ENCODE results near the gene SLC33A1.
"Not testable (repeated sequence)": the region's sequence is repeated elsewhere in the genome, so short reads cannot be mapped to it uniquely, and the experiment has no call there.

The SLC33A1 gene

GRCh38 chr3:155861476-155862183 is 7.4 kb upstream of the SLC33A1 start:
- no peak for DNase-seq

GRCh38 chr3:155860424-155860823 is 6.2 kb upstream of the SLC33A1 start:
- not testable (repeated sequence) for DNase-seq

- DNase-seq = no peak
Observed at GRCh38 chr3:155859859-155860258, 5.6 kb upstream of the SLC33A1 start.

DNA sequence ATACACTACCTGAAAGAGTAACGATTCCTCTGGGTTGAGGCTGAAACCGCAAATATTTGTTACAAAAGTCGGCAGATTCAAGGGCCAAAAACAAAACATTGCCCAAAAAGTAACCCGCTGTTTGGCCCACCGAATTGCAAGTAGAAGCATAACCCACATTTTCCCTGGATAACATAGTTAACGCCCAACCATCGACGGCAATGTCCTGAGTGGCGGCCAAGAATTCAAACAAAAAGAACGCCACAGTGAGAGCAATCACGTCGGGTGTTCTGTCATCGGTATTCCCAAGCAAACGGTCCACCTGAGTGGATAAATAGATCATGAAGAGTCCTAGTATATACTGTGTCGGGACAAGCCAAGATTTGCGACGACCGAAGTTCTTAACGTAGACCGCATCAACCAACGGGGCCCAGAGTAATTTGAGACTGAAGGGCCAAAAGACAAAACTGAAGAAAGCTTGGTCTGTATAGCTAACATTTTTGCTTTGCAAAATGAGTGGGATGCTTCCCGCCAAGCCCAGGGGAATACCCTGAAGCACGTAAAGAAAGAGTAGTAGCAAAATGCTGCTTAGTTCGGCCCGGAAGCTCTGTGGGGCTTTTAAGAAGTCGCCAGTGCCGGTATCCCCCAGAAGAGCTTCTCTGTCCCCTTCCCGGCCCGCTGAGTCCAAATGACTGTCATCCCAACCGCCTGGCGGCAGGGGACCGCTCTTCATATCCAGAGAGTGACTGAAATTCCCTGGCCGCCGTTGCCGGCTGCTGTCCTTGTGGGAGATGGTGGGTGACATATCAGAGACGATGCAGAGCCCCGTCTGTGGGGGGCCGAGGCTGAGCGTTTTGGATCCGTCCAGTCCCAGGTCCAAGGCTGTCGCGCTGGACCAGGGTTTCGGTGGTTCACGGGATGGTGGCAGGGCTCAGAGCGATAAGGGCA is 750 bp downstream of the SLC33A1 start:
- DNase-seq = peak; percentile 26

- DNase-seq = no peak
Observed at GRCh38 chr3:155852341-155852740, 1.9 kb downstream of the SLC33A1 start.

- DNase-seq = not testable (repeated sequence)
Observed at GRCh38 chr3:155849404-155849803, 4.8 kb downstream of the SLC33A1 start.

GRCh38 chr3:155847993-155848392 is 6.2 kb downstream of the SLC33A1 start:
- DNase-seq = no peak

- DNase-seq = no peak
Observed at GRCh38 chr3:155846119-155846518, 8.1 kb downstream of the SLC33A1 start.

GRCh38 chr3:155843569-155843968 is 10.7 kb downstream of the SLC33A1 start:
- no peak for DNase-seq

GRCh38 chr3:155835341-155836071 is 18.7 kb downstream of the SLC33A1 start:
- no peak for DNase-seq

DNA sequence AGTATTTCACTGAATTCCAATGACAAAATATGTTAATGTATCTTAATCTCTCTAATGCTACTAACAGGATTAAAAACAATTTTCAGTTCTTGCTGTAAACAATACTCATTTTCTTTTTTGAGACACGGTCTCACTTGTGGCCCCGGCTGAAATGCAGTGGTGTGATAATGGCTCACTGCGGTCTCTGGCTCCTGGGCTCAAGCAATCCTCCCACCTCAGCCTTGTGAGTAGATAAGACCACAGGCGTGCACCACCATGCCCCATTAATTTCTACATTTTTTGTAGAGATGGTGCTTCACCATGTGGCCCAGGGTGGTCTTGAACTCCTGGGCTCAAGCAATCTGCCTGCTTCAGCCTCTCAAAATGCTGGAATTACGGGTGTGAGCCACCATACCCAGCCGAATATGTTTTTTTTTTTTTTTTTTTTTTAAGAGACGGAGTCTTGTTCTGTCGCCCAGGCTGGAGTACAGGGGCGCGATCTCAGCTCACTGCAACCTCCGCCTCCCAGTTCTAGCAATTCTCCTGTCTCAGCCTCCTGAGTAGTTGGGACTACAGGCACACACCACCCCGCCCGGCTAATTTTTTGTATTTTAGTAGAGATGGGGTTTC is 25.6 kb downstream of the SLC33A1 start:
- not testable (repeated sequence) for DNase-seq

DNA sequence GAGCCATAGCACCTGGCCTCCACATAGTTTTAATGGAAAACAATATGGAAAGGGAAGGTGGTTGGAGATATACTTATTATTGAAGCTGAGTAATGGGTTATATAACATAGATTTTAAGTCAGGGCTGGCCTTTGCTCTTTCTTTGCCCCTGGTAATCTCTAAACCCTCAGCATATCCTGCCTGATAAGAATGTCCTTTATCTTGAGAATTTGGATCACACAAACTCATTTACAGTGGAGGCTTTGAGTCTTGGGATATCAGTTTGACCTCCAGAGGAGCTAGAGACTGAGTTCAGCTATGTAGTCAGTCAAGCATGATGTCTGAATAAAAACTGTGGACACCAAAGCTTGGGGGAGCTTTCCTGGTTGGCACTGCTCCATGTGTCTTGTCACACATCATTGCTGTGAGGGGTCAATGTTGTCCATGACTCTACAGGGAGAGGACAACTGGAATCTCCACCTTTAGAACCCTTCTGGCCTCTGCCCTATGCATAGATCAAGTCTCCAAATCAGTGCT is 39.1 kb downstream of the SLC33A1 start:
- DNase-seq = no peak

- DNase-seq = not testable (repeated sequence)
Observed at GRCh38 chr3:155813224-155813623, 41.0 kb downstream of the SLC33A1 start.

DNA sequence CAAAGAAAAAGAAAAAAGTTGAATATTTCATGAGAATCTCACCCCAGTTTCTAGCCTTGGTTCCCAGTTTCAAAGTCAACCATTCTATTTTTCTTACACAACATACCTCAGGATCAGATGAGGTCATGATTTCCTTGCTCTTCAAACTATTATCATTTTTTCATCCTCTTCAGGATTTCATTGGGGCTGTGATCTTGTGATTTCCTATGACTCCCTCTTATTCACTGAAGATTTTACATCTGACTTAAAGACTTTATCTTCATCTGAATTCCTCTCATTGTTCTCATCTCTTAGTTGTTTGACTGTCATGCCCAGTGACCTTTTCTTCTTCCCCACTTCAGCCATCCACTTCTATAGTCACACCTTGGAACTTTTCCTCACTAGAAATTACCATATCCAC is 45.0 kb downstream of the SLC33A1 start:
- no peak for DNase-seq

GRCh38 chr3:155807823-155808222 is 46.4 kb downstream of the SLC33A1 start:
- DNase-seq = no peak

- DNase-seq = peak; percentile 77
Observed at GRCh38 chr3:155805802-155806618, 48.2 kb downstream of the SLC33A1 start, which contains the start of gene C3orf33. TSS of gene C3orf33 (minus strand) at chr3:155806278. CDS start at chr3:155806252, 26 bp downstream.

DNA sequence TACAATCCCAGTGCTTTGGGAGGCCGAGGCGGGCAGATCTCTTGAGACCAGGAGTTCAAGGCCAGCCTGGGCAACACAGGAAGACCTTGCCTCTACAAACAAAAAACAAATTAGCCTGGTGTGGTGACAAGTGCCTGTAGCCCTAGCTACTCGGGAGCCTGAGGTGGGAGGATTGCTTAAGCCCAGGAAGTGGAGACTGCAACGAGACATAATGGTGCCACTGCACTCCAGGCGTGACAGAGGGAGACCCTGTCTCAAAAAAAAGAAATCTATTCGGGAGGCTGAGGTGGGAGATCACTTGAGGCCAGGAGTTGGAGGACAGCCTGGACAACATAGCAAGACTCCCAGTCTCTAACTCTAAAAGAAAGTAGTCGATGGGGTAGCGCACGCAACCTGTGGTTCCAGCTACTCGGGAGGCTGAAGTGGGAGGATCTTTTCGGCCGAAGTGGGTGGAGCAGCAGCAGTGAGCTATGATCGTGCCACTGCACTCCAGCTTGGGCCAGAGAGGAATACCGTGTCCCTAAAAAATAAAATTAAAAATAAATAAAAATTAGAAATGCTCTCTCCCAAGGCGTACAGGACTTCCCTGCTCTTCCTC is 48.9 kb downstream of the SLC33A1 start:
- peak; percentile 43 for DNase-seq

DNA sequence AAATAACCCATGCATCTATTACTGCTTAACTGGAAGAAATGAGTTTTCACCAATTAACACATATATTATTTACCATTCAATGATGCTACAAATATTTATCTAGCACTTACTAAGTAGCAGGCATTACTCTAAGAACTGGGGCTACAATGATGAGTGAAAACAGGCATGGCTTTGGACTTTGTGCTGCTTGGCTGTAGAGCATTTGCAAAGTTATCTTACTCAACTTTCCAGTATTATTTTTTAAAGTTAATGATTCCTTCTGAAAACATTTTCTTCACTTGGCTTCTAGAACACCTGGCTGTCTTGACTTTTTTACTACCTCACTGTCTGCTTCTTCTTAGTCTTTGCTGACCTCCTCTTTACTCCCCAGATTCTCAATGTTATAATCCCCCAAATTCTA is 49.9 kb downstream of the SLC33A1 start:
- DNase-seq = no peak

DNA sequence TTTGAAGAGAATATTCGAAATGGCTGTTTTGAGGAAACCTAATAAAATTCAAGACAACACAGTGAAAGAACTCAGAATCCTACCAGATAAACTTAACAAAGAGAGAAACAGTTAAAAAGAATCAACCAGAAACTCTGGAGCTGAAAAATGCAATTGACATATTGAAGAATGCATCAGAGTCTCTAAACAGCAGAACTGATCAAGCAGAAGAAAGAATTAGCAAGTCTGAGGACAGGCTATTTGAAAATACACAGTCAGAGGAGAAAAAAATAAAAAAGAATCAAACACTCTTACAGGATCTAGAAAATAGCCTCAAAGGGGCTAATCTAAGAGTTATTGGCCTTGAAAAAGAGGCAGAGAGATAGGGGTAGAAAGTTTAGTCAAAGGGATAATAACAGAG is 61.7 kb downstream of the SLC33A1 start:
- no peak for DNase-seq

- DNase-seq = no peak
Observed at GRCh38 chr3:155791190-155791589, 63.0 kb downstream of the SLC33A1 start.

DNA sequence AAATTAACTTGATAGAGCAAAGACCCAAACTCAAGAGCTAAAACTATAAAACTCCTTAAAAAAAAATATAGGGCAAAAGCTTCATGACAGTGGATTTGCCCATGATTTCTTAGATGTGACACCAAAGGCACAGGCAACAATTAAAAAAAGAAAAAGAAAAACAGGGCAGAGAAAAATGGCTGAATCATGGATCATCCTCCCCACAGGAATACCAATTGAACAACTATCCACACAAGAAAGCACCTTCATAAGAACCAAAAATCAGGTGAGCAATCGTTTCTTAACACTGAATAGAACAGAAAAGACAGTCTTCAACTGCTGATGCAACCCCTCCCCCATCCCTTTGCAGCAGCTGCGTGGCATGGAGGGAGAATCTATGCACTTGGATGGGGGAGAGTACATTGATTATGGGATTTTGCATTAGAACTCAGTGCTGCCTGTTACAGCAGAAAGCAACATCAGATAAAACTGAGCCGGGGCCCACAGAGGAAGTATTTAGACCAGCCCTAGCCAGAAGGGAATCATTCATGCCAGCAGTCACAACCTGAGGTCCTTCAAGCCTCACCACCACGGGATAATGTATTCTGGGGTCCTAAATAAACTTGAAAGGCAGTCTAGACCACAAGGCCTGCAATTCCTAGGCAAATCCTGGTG is 63.8 kb downstream of the SLC33A1 start:
- DNase-seq = no peak
